HepG2 (cell line): ENCODE measurements around the gene GRIK2.

Source experiments
- CREM ChIP-seq, 2 experiments: sonication (generic) in 1 of 2; formaldehyde crosslinking in 1 of 2; IDR thresholded peaks; 2 replicates each; pipeline versions ENCODE4 v1.4.0 to v1.6.1; 2016 to 2020; ENCODE audit warnings: antibody characterized with exemption in 1 of 2, mild to moderate bottlenecking in 1 of 2, missing genetic modification reagents in 1 of 2
- MAFK ChIP-seq, 2 experiments: IDR thresholded peaks in 1 of 2; conservative IDR thresholded peaks in 1 of 2; 2 replicates each; pipeline ENCODE4 v1.6.1; 2011; ENCODE audit warnings: improper control_type of control experiment in 2 of 2, low read length in 2 of 2
- POLR2A ChIP-seq, 2 experiments: IDR thresholded peaks; 2 replicates each; pipeline ENCODE4 v1.6.1; 2011; ENCODE audit warnings: low read depth in 2 of 2, low read length in 2 of 2, mild to moderate bottlenecking in 1 of 2, moderate library complexity in 1 of 2; ENCODE audit not compliant: insufficient read depth in 1 of 2
- POLR2AphosphoS5 ChIP-seq: IDR thresholded peaks from 2 replicates; pipeline ENCODE4 v1.6.1; 2012; ENCODE audit warnings: low read depth, low read length
- TF ChIP-seq, protein P1 (sequence below): sonication (generic); formaldehyde crosslinking; IDR thresholded peaks from 2 replicates; pipeline ENCODE4 v1.5.0; 2020; ENCODE audit warnings: mild to moderate bottlenecking, missing genetic modification reagents, moderate library complexity
- TF ChIP-seq, protein P2 (sequence below): sonication (generic); formaldehyde crosslinking; conservative IDR thresholded peaks from 2 replicates; pipeline ENCODE4 v1.4.0; 2020; ENCODE audit warnings: missing genetic modification reagents

DNA sequence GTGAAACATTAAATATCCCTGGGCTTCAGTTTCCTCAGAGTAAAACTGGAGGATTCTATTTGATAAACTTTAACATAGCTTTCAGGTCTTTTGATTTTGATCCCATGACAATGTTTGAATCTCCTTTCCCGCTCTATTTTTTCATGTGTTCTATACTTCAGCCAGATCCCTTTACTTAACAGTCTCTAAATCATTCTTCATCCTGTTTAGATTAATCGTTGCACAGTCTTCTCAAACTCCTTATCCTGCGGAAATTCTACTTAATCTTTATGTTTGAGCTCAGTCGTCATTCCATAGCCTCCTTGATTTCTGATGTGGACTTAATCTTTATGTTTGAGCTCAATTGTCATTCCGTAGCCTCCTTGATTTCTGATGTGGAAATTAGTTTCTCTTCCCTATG is 57.4 kb downstream of the GRIK2 start:
- TF ChIP-seq MAFK (conservative IDR thresholded peaks at IDR 0.05 in 1 of 2, IDR thresholded peaks at IDR 0.05 in 1 of 2; ENCODE audit: low read length in 2 of 2) (no peak), POLR2A (IDR thresholded peaks at IDR 0.05; ENCODE audit: insufficient read depth in 1 of 2, low read depth in 2 of 2, low read length in 2 of 2) (no peak), CREM (IDR thresholded peaks at IDR 0.05) (no peak), CREM (CRISPR knock-in tag; IDR thresholded peaks at IDR 0.05) (no peak), POLR2AphosphoS5 (no peak)
- TF ChIP-seq, protein P1, sequence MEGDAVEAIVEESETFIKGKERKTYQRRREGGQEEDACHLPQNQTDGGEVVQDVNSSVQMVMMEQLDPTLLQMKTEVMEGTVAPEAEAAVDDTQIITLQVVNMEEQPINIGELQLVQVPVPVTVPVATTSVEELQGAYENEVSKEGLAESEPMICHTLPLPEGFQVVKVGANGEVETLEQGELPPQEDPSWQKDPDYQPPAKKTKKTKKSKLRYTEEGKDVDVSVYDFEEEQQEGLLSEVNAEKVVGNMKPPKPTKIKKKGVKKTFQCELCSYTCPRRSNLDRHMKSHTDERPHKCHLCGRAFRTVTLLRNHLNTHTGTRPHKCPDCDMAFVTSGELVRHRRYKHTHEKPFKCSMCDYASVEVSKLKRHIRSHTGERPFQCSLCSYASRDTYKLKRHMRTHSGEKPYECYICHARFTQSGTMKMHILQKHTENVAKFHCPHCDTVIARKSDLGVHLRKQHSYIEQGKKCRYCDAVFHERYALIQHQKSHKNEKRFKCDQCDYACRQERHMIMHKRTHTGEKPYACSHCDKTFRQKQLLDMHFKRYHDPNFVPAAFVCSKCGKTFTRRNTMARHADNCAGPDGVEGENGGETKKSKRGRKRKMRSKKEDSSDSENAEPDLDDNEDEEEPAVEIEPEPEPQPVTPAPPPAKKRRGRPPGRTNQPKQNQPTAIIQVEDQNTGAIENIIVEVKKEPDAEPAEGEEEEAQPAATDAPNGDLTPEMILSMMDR (CRISPR knock-in tag), result no peak
- TF ChIP-seq, protein P2, sequence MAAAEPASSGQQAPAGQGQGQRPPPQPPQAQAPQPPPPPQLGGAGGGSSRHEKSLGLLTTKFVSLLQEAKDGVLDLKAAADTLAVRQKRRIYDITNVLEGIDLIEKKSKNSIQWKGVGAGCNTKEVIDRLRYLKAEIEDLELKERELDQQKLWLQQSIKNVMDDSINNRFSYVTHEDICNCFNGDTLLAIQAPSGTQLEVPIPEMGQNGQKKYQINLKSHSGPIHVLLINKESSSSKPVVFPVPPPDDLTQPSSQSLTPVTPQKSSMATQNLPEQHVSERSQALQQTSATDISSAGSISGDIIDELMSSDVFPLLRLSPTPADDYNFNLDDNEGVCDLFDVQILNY (CRISPR knock-in tag), result no peak
